Glomerular visceral epithelial cell (primary cell): Measurements from ENCODE around the gene AMPD2.
"Not testable (repeated sequence)": the region's sequence is repeated elsewhere in the genome, so short reads cannot be mapped to it uniquely, and the experiment has no call there.

Source experiments
- DNase-seq: peaks from one replicate; pipeline ENCODE4 v3.0.0-alpha.2; 2016; ENCODE audit errors: extremely low spot score

The AMPD2 gene

GRCh38 chr1:109676683-109677381, 57.2 kb downstream of the AMPD2 start:
- not testable (repeated sequence) for DNase-seq

GRCh38 chr1:109677459-109677858, 57.8 kb downstream of the AMPD2 start:
- no peak for DNase-seq

GRCh38 chr1:109678637-109679036, 59.0 kb downstream of the AMPD2 start:
- DNase-seq = not testable (repeated sequence)
